Right lobe of liver (tissue), 6 donors: ENCODE data around the gene TRIAP1. TPM values are rescaled to one million over a fixed set of nuclear protein-coding genes. Genes with fewer than 3 reads are reported as not detected.
"Not testable (repeated sequence)": the region's sequence is repeated elsewhere in the genome, so short reads cannot be mapped to it uniquely, and the experiment has no call there.

ENCODE experiments used
- ATAC-seq, 4 donors: fragments of 200-7000 bp; cut with Tn5 transposase; one replicate each; pipeline ENCODE4 v1.9.1; 2020; ENCODE audit warnings: mild to moderate bottlenecking in 4 of 4, moderate library complexity in 4 of 4
- DNase-seq, 3 donors: peaks; one replicate each; pipeline ENCODE4 v3.0.0-alpha.2; 2020
- H3K27ac ChIP-seq, 3 donors: fragments of 200-600 bp; one replicate each; pipeline ENCODE4 v1.8.0; 2022
- H3K27me3 ChIP-seq, 2 donors: fragments of 200-600 bp; one replicate each; pipeline ENCODE4 v1.8.0; 2022
- H3K36me3 ChIP-seq, 4 donors: fragments of 200-600 bp; sonication (generic) in 1 of 4; one replicate each; pipeline versions ENCODE4 v1.5.1 to v1.8.0; 2017 to 2022; ENCODE audit warnings: control low read depth in 1 of 4
- H3K4me1 ChIP-seq, 4 donors: fragments of 200-600 bp; sonication (generic) in 1 of 4; one replicate each; pipeline versions ENCODE4 v1.5.1 to v1.8.0; 2017 to 2022; ENCODE audit warnings: control low read depth in 1 of 4
- H3K4me3 ChIP-seq, 3 donors: fragments of 200-600 bp; one replicate each; pipeline ENCODE4 v1.8.0; 2022
- H3K9me3 ChIP-seq, 4 donors: fragments of 200-600 bp; sonication (generic) in 1 of 4; one replicate each; pipeline versions ENCODE4 v1.5.1 to v1.8.0; 2017 to 2022; ENCODE audit warnings: control low read depth in 1 of 4
- CTCF ChIP-seq, 4 donors: fragments of 200-600 bp in 3 of 4; fragments of 450-650 bp in 1 of 4; IDR thresholded peaks; one replicate each; pipeline versions ENCODE4 v1.5.1 to v1.8.0; 2016 to 2022; ENCODE audit warnings: antibody characterized with exemption in 4 of 4, mild to moderate bottlenecking in 2 of 4
- POLR2A ChIP-seq: fragments of 450-650 bp; IDR thresholded peaks from one replicate; pipeline ENCODE4 v1.6.1; 2017; ENCODE audit warnings: antibody characterized with exemption, mild to moderate bottlenecking
- WGBS: methylation state at CpG from one replicate; pipeline ENCODE4 v1.1.6; 2018; ENCODE audit warnings: low coverage, low lambda C conversion rate; ENCODE audit not compliant: insufficient coverage; ENCODE audit errors: missing lambda C conversion rate; 5-methylcytosine and 5-hydroxymethylcytosine counted together
- intact Hi-C, 2 donors: fragments of 100-400 bp; cut with DNase I; formaldehyde crosslinking; loops; one replicate each; pipeline versions ENCODE4 v1.11.2 to v1.14.1; 2022
- total RNA-seq, 6 experiments: library from RNA; depleted of rRNA in 2 of 6; stranded (reverse); fragments of >200 nt in 2 of 6; fragmentation: NEBNext Ultra II Directional in 3 of 6; extraction: Animal tissue kit (Norgen Biotek cat#: 25700) in 3 of 6; gene quantifications; one replicate each; pipeline versions ENCODE4 v1.1.0 to v1.2.4, GENCODE V29; 2016 to 2023
- donor health status: DM: no; HTN: yes; CAD: no.
- donor health status: DM: no; HTN: no; CAD: no.
- donor health status: DM: no; HTN: no; CAD: no.
- donor health status: DM: no; HTN: yes; CAD: no.
- donor health status: DM: no; HTN: yes; CAD: no.

The TRIAP1 gene
- total RNA-seq, 6 experiments from 2014 or later = 13.3 to 28.7 (median 17.0) TPM

GRCh38 chr12:120489018-120489417, 42.8 kb upstream of the TRIAP1 start:
- H3K9me3 ChIP-seq = no peaks in the 10 kb centered on the region
- intact Hi-C loops = no loop called here
- no peak for TF ChIP-seq POLR2A
- TF ChIP-seq CTCF (IDR thresholded peaks at IDR 0.05) = no peak
- no peak overlapping the region for H3K4me3 ChIP-seq
- 100% methylated on average over 2 of the region's 4 CpGs for WGBS
- no peaks in the 10 kb centered on the region for H3K4me1 ChIP-seq
- H3K36me3 ChIP-seq = no peaks in the 10 kb centered on the region
- no peak for DNase-seq
- no peaks in the 10 kb centered on the region for H3K27me3 ChIP-seq
- ATAC-seq = no peak
- H3K27ac ChIP-seq = no peak overlapping the region

GRCh38 chr12:120488057-120488640, 42.0 kb upstream of the TRIAP1 start:
- H3K4me1 ChIP-seq = no peaks in the 10 kb centered on the region
- H3K27me3 ChIP-seq = no peaks in the 10 kb centered on the region
- intact Hi-C loops = no loop called here
- H3K9me3 ChIP-seq = no peaks in the 10 kb centered on the region
- H3K4me3 ChIP-seq = no peak overlapping the region
- H3K27ac ChIP-seq = no peak overlapping the region
- TF ChIP-seq CTCF (IDR thresholded peaks at IDR 0.05) = no peak
- no peak for TF ChIP-seq POLR2A
- WGBS = 71% methylated on average over 5 of the region's 5 CpGs
- H3K36me3 ChIP-seq = no peaks in the 10 kb centered on the region
- DNase-seq = no peak
- ATAC-seq = no peak

- H3K27ac ChIP-seq, H3K4me1 ChIP-seq, ATAC-seq, H3K4me3 ChIP-seq, H3K36me3 ChIP-seq, H3K27me3 ChIP-seq, DNase-seq, H3K9me3 ChIP-seq, intact Hi-C loops: not testable (repeated sequence)
- WGBS = 87% methylated on average over 6 of the region's 7 CpGs
Measured at GRCh38 chr12:120487552-120487951, 41.4 kb upstream of the TRIAP1 start.

- WGBS = 83% methylated on average over 7 of the region's 7 CpGs
- intact Hi-C loops = no loop called here
- ATAC-seq (no peak), DNase-seq (no peak)
- H3K36me3 ChIP-seq = no peaks in the 10 kb centered on the region
- TF ChIP-seq POLR2A (no peak), CTCF (IDR thresholded peaks at IDR 0.05) (no peak)
- no peak overlapping the region for H3K4me3 ChIP-seq
- H3K27ac ChIP-seq = no peak overlapping the region
- no peaks in the 10 kb centered on the region for H3K4me1 ChIP-seq
- H3K9me3 ChIP-seq = no peaks in the 10 kb centered on the region
- no peaks in the 10 kb centered on the region for H3K27me3 ChIP-seq
Measured at GRCh38 chr12:120485961-120486881, 40.0 kb upstream of the TRIAP1 start.

GRCh38 chr12:120483621-120484020, 37.4 kb upstream of the TRIAP1 start:
- intact Hi-C loops = no loop called here
- Histone ChIP-seq H3K4me3 (no peak overlapping the region), H3K27me3 (no peaks in the 10 kb centered on the region), H3K9me3 (no peaks in the 10 kb centered on the region), H3K27ac (no peak overlapping the region), H3K36me3 (no peaks in the 10 kb centered on the region), H3K4me1 (no peaks in the 10 kb centered on the region)
- ATAC-seq = no peak
- 91% methylated on average over 1 of the region's 1 CpG for WGBS
- TF ChIP-seq POLR2A (no peak), CTCF (IDR thresholded peaks at IDR 0.05) (no peak)
- DNase-seq = no peak
